ENCODE results near the gene CREBL2.
A peak's percentile ranks its signal among the peaks of the same experiment; 100 is the strongest.
"Not testable (repeated sequence)": the region's sequence is repeated elsewhere in the genome, so short reads cannot be mapped to it uniquely, and the experiment has no call there.

Gene CREBL2

GRCh38 chr12:12598864-12599263, 12.8 kb upstream of the CREBL2 start:
- no peak for DNase-seq (ENCODE audit: low read depth)

DNA sequence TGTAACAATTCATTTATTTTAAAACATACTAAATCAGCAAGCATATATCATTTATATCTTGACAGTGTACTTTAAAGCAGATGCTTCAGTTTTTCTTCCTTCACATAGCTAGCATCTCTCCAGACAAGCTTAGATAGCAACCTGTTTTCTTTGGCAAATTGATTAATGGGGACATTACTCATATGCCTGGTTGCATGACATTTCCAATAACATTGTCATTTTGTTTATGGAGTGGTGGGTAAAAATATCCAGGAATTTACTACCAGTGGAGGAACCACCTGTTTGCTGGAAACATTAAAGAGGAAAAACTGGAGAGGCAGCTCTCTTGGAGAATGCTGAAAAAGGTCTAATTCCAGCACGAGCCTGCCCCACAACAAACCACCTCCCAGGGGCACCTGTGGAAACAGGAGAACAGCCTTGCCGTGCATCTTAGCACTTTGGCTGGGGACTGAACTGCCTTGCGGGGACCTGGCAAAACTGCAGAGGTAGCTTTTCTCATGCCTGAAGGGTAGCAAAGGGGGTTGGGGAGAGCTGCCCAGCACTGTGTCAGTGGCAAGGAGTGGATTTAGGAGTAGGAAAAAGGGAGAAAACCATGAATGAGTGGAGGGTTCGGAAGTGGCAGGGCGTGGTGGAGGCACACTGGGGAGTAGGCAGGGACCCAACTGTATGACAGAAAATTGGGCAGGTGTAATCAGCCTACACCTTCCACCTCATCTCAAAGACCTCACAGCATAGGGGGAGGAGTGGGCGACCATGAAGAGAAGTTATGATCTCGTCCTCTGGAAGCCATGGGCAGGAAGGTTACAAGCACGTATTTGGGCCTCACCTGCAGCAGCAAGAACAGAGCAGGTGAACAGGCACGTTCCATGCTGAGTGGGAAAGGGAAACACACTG, 11.7 kb upstream of the CREBL2 start:
- peak; percentile 11 for DNase-seq (ENCODE audit: low read depth)

GRCh38 chr12:12600659-12601058, 11.0 kb upstream of the CREBL2 start:
- DNase-seq (ENCODE audit: low read depth) = no peak

GRCh38 chr12:12604740-12605139, 6.9 kb upstream of the CREBL2 start:
- no peak for DNase-seq (ENCODE audit: low read depth)

- DNase-seq (ENCODE audit: low read depth) = peak; percentile 60
Measured at GRCh38 chr12:12606781-12607589, 4.7 kb upstream of the CREBL2 start.

DNA sequence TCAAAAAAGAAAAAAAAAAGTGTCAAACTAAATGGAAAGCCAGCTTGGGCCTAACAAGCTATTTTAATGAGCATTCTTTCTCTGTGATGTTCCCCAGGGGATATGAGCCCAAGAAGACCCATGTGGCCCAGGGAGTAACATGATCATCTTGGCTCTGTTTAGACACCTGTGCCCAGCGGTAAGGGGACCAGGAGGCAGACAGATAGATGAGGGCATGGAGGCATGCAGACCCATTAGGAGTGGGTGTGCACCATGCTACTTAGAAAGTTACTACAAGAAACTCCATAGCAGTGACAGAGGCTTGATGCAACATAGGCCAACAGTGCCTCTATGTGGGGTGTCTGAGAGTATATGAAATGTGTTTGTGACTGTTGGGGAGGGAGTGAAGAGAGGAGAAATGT, 3.1 kb upstream of the CREBL2 start:
- peak; percentile 14 for DNase-seq (ENCODE audit: low read depth)

- no peak for DNase-seq (ENCODE audit: low read depth)
Measured at GRCh38 chr12:12609692-12610091, 2.0 kb upstream of the CREBL2 start.

DNA sequence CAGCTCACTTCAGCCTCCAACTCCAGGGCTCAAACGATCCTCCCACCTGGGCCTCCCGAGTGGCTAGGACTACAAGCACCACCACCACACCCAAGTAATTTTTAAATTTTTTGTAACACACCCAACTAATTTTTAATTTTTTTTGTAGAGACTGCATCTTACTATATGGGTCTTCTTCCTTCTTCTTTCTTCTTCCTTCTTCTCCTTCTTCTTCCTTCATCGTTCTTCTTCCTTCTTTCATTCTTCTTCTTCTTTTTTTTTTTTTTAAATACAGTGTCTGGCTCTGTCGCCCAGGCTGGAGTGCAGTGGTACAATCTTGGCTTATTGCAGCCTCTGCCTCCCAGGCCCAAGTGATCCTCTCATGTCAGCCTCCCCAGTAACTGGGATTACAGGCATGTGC, 965 bp upstream of the CREBL2 start:
- no peak for DNase-seq (ENCODE audit: low read depth)

- peak; percentile 63 for DNase-seq (ENCODE audit: low read depth)
Measured at GRCh38 chr12:12612358-12612757, 682 bp downstream of the CREBL2 start.

- DNase-seq (ENCODE audit: low read depth) = no peak
Measured at GRCh38 chr12:12613344-12613743, 1.7 kb downstream of the CREBL2 start.

DNA sequence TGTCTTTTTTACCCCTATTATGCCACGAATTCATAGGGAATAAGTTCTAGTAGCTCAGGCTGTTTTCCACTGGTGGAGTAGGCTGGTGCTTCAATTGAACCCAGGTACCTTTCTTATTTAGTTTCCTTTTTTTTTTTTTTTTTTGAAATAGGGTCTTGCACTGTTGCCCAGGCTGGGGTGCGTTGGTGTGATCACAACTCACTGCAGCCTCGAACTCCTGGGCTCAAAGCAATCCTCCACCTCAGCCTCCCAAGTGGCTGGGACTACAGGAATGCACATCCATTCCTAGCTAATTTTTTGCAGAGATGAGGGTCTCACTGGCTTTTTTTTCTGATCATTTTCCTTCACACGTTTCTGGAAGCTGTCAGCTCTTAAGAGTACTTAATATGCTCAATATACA, 2.7 kb downstream of the CREBL2 start:
- no peak for DNase-seq (ENCODE audit: low read depth)

DNA sequence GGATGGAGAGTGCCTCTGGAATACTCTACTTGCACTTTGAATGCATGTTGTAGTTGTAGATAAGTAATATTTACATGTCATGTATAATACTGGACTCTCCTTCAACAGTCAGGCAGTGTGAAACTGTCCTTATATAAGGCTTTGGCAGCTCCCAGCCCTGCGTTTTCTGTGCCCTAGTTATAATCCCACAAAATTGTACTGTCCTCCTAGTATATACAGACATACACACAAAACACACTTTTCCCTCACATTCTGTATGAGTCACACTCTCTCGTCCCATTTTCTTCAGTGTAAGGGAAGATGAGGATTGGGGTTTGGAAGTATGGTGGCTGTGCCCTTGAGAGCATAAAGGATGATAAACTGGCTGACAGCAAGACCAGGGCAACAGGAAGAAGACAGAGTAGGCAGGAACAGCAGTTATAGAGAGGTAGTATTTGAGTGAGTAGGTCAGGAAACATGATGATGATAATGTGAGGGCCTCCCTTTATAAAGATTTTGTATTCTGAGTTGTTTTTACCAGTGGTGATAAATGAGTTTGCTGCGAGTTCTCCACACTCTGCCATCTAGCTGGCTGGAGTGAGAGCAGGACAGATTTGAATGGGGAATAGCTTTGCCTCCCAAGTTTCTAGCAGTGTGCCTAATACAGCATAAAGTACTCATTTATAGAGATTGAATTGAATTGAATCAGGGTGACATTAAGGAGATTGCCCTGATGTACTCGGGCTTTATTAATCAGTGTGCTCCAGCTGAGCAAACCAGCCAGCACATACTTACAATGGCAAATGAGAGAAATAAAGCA, 5.0 kb downstream of the CREBL2 start:
- peak; percentile 6 for DNase-seq (ENCODE audit: low read depth)

DNA sequence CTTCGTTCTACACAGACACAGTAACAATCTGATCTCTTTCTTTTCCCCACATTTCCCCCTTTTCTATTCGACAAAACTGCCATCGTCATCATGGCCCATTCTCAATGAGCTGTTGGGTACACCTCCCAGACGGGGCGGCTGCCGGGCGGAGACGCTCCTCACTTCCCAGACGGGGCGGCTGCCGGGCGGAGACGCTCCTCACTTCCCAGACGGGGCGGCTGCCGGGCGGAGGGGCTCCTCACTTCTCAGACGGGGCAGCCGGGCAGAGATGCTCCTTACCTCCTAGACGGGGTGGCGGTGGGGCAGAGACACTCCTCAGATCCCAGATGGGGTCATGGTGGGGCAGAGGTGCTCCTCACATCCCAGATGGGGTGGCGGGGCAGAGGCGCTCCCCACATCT, 6.4 kb downstream of the CREBL2 start:
- not testable (repeated sequence) for DNase-seq (ENCODE audit: low read depth)

DNA sequence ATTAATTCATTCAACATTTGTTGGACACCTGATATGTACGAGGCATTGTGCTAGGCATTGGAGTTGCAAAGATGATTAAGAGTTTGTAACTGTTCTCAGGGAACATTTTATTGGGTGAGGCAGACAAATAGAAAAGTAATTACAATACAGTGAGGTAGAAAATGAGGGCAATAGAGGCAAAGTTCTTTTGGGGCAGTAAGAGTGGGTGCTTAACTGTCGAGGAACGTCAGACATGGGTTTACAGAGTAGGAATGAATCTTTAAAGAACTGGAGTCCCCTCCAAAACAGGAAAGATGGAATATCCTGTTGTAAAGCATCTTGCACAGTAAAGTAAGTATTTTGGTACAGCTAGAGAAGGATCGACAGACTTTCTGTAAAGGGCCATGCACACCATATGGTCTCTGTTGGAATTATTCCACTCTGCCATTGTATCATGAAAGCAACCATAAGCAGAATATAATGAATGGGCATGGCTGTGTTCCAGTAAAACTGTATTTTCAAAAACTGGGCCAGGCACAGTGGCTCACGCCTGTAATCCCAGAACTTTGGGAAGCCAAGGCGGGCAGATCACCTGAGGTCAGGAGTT, 9.1 kb downstream of the CREBL2 start:
- DNase-seq (ENCODE audit: low read depth) = no peak

GRCh38 chr12:12622418-12622817, 10.7 kb downstream of the CREBL2 start:
- no peak for DNase-seq (ENCODE audit: low read depth)

DNA sequence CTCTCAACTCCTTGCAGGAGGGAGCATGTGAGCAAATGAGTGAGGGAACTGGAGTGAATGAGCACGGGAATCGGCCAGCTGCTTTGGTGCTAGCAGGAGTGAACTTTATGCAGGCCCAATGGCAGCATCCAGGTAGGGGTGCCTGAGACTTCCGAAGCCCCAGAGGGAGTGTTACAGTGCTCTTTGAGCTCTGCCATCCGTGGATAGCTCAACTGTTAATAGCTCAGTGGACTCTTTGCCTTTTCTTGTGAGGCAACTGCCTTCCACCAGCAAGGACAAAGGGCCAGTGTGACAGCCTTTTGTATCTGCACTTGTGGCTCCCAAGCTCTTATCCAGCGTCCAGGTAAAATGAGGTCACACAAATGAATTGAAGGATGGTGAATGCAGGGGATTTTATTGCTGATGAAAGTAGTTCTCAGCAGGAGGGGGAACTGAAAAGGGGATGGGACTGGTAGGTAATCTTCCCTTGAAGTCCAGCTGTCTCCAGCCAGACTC, 12.9 kb downstream of the CREBL2 start:
- no peak for DNase-seq (ENCODE audit: low read depth)

DNA sequence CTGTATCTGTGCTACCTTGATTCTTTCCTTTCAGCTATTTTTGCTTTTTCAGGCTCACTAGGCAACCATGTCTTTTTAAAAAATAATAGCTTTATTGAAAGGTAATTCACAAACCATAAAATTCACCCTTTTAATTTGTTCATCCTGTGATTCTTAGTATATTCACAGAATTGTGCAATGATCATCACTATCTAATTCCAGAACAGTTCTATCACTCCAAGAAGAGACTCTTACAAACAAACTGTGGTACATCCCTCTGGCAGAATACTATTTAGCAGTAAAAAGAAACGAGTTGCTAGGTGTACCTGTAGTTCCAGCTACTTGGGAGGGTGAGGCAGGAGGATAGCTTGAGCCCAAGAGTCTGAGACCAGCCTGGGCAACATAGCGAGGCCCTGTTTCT, 14.8 kb downstream of the CREBL2 start:
- no peak for DNase-seq (ENCODE audit: low read depth)

GRCh38 chr12:12627308-12627827, 15.7 kb downstream of the CREBL2 start:
- DNase-seq (ENCODE audit: low read depth) = no peak

DNA sequence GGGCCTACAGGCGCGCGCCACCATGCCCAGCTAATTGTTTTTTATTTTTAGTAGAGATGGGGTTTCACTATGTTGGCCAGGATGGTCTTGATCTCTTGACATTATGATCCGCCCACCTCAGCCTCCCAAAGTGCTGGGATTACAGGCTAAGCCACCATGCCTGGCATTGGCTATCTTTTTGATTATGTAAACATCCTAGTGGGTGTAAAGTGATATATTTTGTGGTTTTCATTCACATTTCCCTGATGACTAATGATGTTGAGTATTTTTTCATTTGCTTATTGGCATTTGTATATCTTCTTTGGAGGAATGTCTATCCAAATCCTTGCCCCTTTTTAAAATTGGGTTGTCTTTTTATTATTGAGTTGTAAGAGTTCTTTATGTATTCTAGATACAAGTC, 16.3 kb downstream of the CREBL2 start:
- DNase-seq (ENCODE audit: low read depth) = peak; percentile 68

DNA sequence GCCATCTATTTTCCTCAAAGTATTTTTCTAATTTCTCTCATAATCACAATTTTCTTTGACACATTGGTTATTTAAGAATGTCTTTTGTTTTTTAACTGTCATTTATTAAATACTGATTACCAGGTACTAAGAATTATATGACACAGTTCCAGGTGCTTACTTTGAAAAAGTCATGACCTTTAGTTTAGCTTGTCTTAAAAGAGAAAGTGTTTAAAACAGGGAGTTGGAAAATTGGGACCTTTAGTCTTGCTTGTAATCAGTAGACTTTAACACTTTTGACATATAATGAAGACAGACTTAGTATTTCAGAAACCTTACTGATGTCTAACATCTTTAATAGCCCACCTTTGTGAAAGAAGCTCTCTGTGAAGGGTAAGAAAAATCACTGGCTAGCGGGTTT, 19.2 kb downstream of the CREBL2 start:
- DNase-seq (ENCODE audit: low read depth) = no peak

GRCh38 chr12:12635651-12636050, 24.0 kb downstream of the CREBL2 start:
- DNase-seq (ENCODE audit: low read depth) = no peak

DNA sequence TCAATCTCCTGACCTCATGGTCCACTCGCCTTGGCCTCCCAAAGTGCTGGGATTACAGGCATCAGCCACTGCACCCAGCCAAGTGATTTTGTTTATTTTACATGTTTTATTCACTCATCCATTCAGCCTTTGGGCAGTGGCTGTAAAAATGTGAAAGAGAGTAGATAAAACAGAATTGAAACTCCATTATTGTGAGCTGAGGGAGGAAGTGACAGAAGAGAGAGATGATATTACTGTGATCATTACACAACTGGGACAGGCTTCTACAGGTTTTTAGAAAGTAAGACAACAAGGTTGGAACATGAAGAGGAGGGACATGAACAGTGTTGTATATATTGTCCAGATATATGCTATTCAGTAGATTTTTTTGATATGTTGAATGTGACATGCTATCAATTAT, 25.0 kb downstream of the CREBL2 start:
- no peak for DNase-seq (ENCODE audit: low read depth)
